B cell (primary cell): ENCODE measurements around the gene RAB11FIP5.

Source experiments
- EZH2 ChIP-seq: IDR thresholded peaks from 2 replicates; pipeline ENCODE4 v1.6.1; 2012; ENCODE audit warnings: borderline replicate concordance, low read depth, mild to moderate bottlenecking, moderate library complexity, low read length; ENCODE audit not compliant: insufficient read depth, poor library complexity, severe bottlenecking
- TF ChIP-seq, protein P1 (sequence below): fragments of 200-600 bp; IDR thresholded peaks from one replicate; pipeline ENCODE4 v1.8.0; 2022; ENCODE audit warnings: antibody characterized with exemption, mild to moderate bottlenecking

DNA sequence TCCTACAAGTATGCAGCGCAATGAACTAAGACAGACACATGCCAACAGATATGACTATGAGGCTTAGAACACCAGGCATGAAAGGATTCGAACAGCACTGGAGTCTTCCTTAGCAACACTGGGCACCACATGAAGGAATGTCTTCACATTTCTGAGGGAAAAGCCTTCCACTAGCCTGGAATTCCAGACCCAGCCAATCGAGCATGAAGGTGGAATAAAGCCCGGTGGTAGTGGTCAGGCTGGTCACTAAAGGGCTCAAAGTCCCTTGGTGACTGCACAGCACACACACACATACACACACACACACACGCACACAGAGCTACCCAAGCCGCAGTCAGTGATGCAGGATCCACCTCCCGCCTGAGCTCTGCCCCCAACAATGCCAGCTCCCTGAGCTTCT, 21.6 kb downstream of the RAB11FIP5 start:
- TF ChIP-seq, protein P1, sequence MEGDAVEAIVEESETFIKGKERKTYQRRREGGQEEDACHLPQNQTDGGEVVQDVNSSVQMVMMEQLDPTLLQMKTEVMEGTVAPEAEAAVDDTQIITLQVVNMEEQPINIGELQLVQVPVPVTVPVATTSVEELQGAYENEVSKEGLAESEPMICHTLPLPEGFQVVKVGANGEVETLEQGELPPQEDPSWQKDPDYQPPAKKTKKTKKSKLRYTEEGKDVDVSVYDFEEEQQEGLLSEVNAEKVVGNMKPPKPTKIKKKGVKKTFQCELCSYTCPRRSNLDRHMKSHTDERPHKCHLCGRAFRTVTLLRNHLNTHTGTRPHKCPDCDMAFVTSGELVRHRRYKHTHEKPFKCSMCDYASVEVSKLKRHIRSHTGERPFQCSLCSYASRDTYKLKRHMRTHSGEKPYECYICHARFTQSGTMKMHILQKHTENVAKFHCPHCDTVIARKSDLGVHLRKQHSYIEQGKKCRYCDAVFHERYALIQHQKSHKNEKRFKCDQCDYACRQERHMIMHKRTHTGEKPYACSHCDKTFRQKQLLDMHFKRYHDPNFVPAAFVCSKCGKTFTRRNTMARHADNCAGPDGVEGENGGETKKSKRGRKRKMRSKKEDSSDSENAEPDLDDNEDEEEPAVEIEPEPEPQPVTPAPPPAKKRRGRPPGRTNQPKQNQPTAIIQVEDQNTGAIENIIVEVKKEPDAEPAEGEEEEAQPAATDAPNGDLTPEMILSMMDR: no peak
- no peak for TF ChIP-seq EZH2
